GM12878 (cell line): ENCODE measurements around the gene EEPD1. TPM values are rescaled to one million over a fixed set of nuclear protein-coding genes. Genes with fewer than 3 reads are reported as not detected.

ENCODE experiments used
- ATAC-seq: fragments of 200-7000 bp; cut with Tn5 transposase; 3 replicates; pipeline ENCODE4 v1.9.1; 2020; ENCODE audit warnings: mild to moderate bottlenecking, moderate library complexity
- BruUV-seq: library from RNA; stranded (reverse); fragments of 400-500 nt; replicated peaks from 2 replicates; lab custom pipeline; 2021; lab: Mats Ljungman, UMichigan
- CTCF ChIA-PET: fragments of 300-600 bp; sonication (Branson Sonifier 250); formaldehyde crosslinking; extraction: SDS; loops from one replicate; lab custom pipeline; 2021; ENCODE audit warnings: inconsistent platforms; lab: Yijun Ruan, JAX
- POLR2A ChIA-PET: fragments of 350-600 bp; formaldehyde crosslinking; extraction: SDS; loops from one replicate; lab custom pipeline; 2021; ENCODE audit warnings: inconsistent platforms; lab: Charles Lee
- RAD21 ChIA-PET: fragments of 300-600 bp; sonication (Branson Sonifier 250); formaldehyde crosslinking; loops from one replicate; lab custom pipeline; 2023; ENCODE audit warnings: antibody characterized with exemption; ENCODE audit not compliant: unreplicated experiment; lab: Charles Lee
- SMC1A ChIA-PET: fragments of 300-600 bp; sonication (Branson Sonifier 250); formaldehyde crosslinking; loops from one replicate; lab custom pipeline; 2023; ENCODE audit not compliant: unreplicated experiment, uncharacterized antibody; lab: Charles Lee
- DNase-seq: peaks from one replicate; pipeline ENCODE4 v3.0.0-alpha.2; 2011; ENCODE audit warnings: low read depth, low spot score
- FAIRE-seq: peaks from 3 replicates; lab custom pipeline; 2011; peaks lifted over from hg19 to GRCh38; lab: Jason Lieb, UNC
- H2AFZ ChIP-seq: 2 replicates; pipeline ENCODE4 v1.6.0; 2011; ENCODE audit warnings: low read depth, low read length, control low read depth; ENCODE audit not compliant: control insufficient read depth
- H3K27ac ChIP-seq: 2 replicates; pipeline ENCODE4 v1.5.1; 2011; ENCODE audit warnings: control low read depth; ENCODE audit not compliant: control insufficient read depth, insufficient read depth
- H3K27me3 ChIP-seq, 2 experiments: replicated peaks in 1 of 2; 2 replicates each; pipeline versions ENCODE4 v1.6.0 to v1.6.1; 2011; ENCODE audit warnings: low read length in 1 of 2; ENCODE audit not compliant: control insufficient read depth in 2 of 2, insufficient read depth in 2 of 2
- H3K36me3 ChIP-seq, 2 experiments: 2 replicates each; pipeline ENCODE4 v1.5.1; 2011; ENCODE audit warnings: low read length in 1 of 2; ENCODE audit not compliant: control insufficient read depth in 2 of 2, insufficient read depth in 2 of 2
- H3K4me1 ChIP-seq: 2 replicates; pipeline ENCODE4 v1.6.1; 2011; ENCODE audit warnings: mild to moderate bottlenecking, low read length, moderate library complexity, mixed read lengths; ENCODE audit not compliant: control insufficient read depth, insufficient read depth
- H3K4me2 ChIP-seq: 2 replicates; pipeline ENCODE4 v1.6.0; 2011; ENCODE audit warnings: control low read depth; ENCODE audit not compliant: control insufficient read depth, insufficient read depth
- H3K4me3 ChIP-seq: fragments of 200-600 bp; sonication (generic); 2 replicates; pipeline ENCODE4 v1.5.1; 2016
- H3K79me2 ChIP-seq: 2 replicates; pipeline ENCODE4 v1.6.0; 2011; ENCODE audit warnings: low read length; ENCODE audit not compliant: control insufficient read depth, insufficient read depth
- H3K9ac ChIP-seq: 2 replicates; pipeline ENCODE4 v1.8.0; 2011; ENCODE audit warnings: low read length, control low read depth, mixed read lengths; ENCODE audit not compliant: control insufficient read depth, insufficient read depth
- H3K9me3 ChIP-seq: replicated peaks from 3 replicates; pipeline ENCODE4 v1.5.1; 2011; ENCODE audit warnings: mild to moderate bottlenecking, low read length; ENCODE audit not compliant: control insufficient read depth, insufficient read depth
- H4K20me1 ChIP-seq: 2 replicates; pipeline ENCODE4 v1.6.0; 2011; ENCODE audit not compliant: control insufficient read depth, insufficient read depth
- ATF7 ChIP-seq: fragments of 450-650 bp; IDR thresholded peaks from 2 replicates; pipeline ENCODE4 v1.6.1; 2016; ENCODE audit warnings: low read depth, mild to moderate bottlenecking
- CBFB ChIP-seq: IDR thresholded peaks from 2 replicates; pipeline ENCODE4 v1.6.1; 2016; ENCODE audit warnings: antibody characterized with exemption, low read depth
- CBX5 ChIP-seq: sonication (generic); IDR thresholded peaks from 2 replicates; pipeline ENCODE4 v1.6.1; 2016; ENCODE audit warnings: low read depth, moderate library complexity, mild to moderate bottlenecking, inconsistent platforms
- IRF4 ChIP-seq: IDR thresholded peaks from 2 replicates; pipeline ENCODE4 v1.6.1; 2011; ENCODE audit warnings: low read depth, low read length
- KAT2A ChIP-seq: conservative IDR thresholded peaks from 2 replicates; pipeline ENCODE4 v1.6.1; 2011; ENCODE audit warnings: low read depth, low read length; ENCODE audit not compliant: control insufficient read depth
- LARP7 ChIP-seq: fragments of 450-650 bp; IDR thresholded peaks from 2 replicates; pipeline ENCODE4 v1.6.1; 2017; ENCODE audit warnings: mild to moderate bottlenecking
- NFXL1 ChIP-seq: fragments of 450-650 bp; IDR thresholded peaks from 2 replicates; pipeline ENCODE4 v1.6.1; 2017; ENCODE audit warnings: antibody characterized with exemption, mild to moderate bottlenecking, borderline replicate concordance
- NFYB ChIP-seq: IDR thresholded peaks from 2 replicates; pipeline ENCODE4 v1.6.1; 2011; ENCODE audit warnings: low read depth, mild to moderate bottlenecking, low read length, improper control_type of control experiment, moderate library complexity; ENCODE audit not compliant: insufficient read depth
- RUNX3 ChIP-seq: IDR thresholded peaks from 2 replicates; pipeline ENCODE4 v1.6.1; 2012; ENCODE audit warnings: low read length, inconsistent platforms
- SIX5 ChIP-seq: IDR thresholded peaks from 2 replicates; pipeline ENCODE4 v1.6.1; 2011; ENCODE audit warnings: mild to moderate bottlenecking, low read depth, low read length, moderate library complexity; ENCODE audit not compliant: severe bottlenecking
- SPI1 ChIP-seq: IDR thresholded peaks from 2 replicates; pipeline ENCODE4 v1.6.1; 2011; ENCODE audit warnings: low read depth, mild to moderate bottlenecking, low read length, moderate library complexity, borderline replicate concordance; ENCODE audit not compliant: insufficient read depth
- TCF7 ChIP-seq: IDR thresholded peaks from 2 replicates; pipeline ENCODE4 v1.6.1; 2014; ENCODE audit warnings: antibody characterized with exemption, borderline replicate concordance
- WGBS: methylation state at CpG from one replicate; pipeline ENCODE4 v1.1.6; 2016; ENCODE audit warnings: low lambda C conversion rate; ENCODE audit not compliant: insufficient replicate concordance, insufficient coverage; ENCODE audit errors: missing lambda C conversion rate; 5-methylcytosine and 5-hydroxymethylcytosine counted together
- in situ Hi-C: fragments of 300-500 bp; cut with MboI; formaldehyde crosslinking; loops from 9 replicates; pipeline ENCODE4 v1.14.3; 2018; ENCODE audit warnings: mixed read lengths
- intact Hi-C: fragments of 100-400 bp; cut with micrococcal nuclease; formaldehyde crosslinking; loops from one replicate; pipeline ENCODE4 v1.14.2; 2022; ENCODE audit not compliant: unreplicated experiment
- polyA plus RNA-seq, 11 experiments: library from polyadenylated mRNA; depleted of rRNA in 4 of 11; unstranded in 6 of 11; stranded (reverse) in 5 of 11; fragments of >200 nt; fragmentation: Nextera tagmentation in 4 of 11; fragmentation: Illumina TruSeq in 1 of 11; extraction: Ambion mirVana in 4 of 11; extraction: Trizol in 1 of 11; gene quantifications; 1 replicate in 1 of 11; 2 replicates in 10 of 11; pipeline versions ENCODE4 v1.2.1 to v1.2.3, GENCODE V29; 2011 to 2016; ENCODE audit warnings: inconsistent platforms in 2 of 11, missing spikeins in 2 of 11, low read depth in 1 of 11
- total RNA-seq, 4 experiments: library from RNA; depleted of rRNA in 3 of 4; stranded (reverse); fragments of >200 nt in 3 of 4; fragmentation: Illumina TruSeq in 1 of 4; extraction: Trizol in 1 of 4; gene quantifications; 2 replicates each; pipeline versions ENCODE4 v1.2.1 to v1.2.3, GENCODE V29; 2013 to 2021

Gene EEPD1
- total and polyA plus RNA-seq, 10 of the 15 experiments (the other 5 are each of a cell fraction or from before 2014, with no cell fraction given): 0.24 to 2.8 (median 0.86) TPM; not detected in 1

DNA sequence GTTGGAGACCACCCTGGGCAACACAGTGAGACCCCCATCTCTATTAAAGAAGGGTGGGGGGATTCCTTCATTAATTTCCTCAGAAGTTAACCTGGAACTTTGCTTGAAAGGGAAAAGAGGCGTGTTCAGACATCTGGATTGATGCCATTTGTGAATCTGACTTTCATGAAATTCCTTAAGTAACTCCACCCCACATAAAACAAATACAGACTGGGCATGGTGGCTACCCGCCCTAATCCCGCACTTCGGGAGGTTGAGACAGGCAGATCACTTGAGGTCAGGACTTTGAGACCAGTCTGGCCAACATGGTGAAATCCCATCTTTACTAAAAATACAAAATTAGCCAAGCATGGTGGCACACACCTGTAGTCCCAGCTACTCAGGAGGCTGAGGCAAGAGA lies 75.0 kb downstream of the EEPD1 start:
- ChIA-PET RAD21 (no interaction called here), CTCF (no interaction called here), SMC1A (no interaction called here), POLR2A (no interaction called here)
- Histone ChIP-seq H3K4me3 (no peak overlapping the region), H3K9me3 (no peaks in the 10 kb centered on the region), H4K20me1 (no peaks in the 10 kb centered on the region), H3K27ac (no peak overlapping the region), H3K4me1 (no peaks in the 10 kb centered on the region), H3K4me2 (no peak overlapping the region), H3K9ac (no peak overlapping the region), H3K36me3 (no peaks in the 10 kb centered on the region), H2AFZ (no peak overlapping the region), H3K79me2 (no peaks in the 10 kb centered on the region), H3K27me3 (no peaks in the 10 kb centered on the region; a peak in 1 of 4 replicates)
- ATAC-seq: no peak
- 24% methylated on average over 4 of the region's 4 CpGs for WGBS
- no peak for DNase-seq
- in situ Hi-C loops (no loop called here), intact Hi-C loops (no loop called here)
- BruUV-seq: no TSS peak
- no peak for TF ChIP-seq CBX5
- TF ChIP-seq LARP7: no peak
- no peak for TF ChIP-seq SIX5
- no peak for TF ChIP-seq CBFB
- TF ChIP-seq ATF7: no peak
- TF ChIP-seq NFYB: no peak
- no peak for TF ChIP-seq KAT2A
- TF ChIP-seq SPI1: no peak
- no peak for TF ChIP-seq NFXL1
- no peak for TF ChIP-seq RUNX3
- TF ChIP-seq TCF7: no peak
- no peak for TF ChIP-seq IRF4
- no peak for FAIRE-seq
